ENCODE measurements around the gene COL6A1. TPM values are rescaled to one million over a fixed set of nuclear protein-coding genes. Genes with fewer than 3 reads are reported as not detected.

Gene COL6A1
- total RNA-seq, 2 experiments from 2014 or later, result not detected

DNA sequence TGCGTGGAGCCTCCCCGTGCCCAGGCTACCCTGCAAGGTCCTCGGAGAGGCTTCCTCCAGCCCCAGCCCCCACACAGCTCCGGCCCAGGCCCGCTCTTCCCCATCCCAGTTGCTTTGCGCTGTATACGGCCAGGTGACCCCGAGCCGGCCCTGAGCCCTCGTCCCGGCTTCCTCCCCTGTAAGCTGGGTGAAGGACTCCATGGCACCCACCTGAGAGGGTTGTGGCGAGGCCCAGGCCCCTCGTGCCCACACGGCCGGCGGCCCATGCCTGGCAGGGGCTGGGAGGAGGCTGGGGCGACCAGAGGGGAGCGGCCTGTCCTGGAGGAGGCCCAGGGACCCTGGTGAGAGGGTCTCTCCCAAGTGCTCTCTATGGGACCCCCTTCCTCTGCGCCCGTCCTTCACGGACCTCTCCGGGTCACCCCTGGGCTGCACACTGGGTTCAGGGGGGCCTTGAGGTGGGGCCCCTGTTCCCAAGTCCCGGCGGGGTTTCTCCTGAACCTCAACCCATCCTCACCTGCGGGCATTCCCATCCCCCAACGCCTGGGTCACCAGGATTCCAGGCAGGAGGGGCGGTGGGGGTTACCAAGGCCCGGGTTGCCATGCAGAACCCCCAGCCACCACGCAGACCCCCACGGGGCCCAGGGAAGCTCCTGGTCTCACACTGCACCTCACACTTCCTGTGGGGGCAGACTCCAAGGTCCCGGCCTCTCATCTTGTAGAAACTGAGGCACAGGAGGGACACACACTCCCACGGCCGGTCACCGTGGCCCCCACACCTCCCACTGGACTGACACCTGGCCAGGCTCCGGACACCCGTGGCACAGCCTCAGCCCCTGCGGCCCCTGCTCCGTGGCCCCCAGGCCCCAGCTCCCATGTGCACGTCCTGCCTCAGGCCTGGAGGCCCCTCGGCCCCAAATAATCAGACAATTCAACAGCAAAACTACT, 25.2 kb downstream of the COL6A1 start:
- CTCF ChIA-PET (ENCODE audit: unreplicated experiment), result no interaction called here
- no TSS peak for BruUV-seq (replicated peaks)
- H3K9me3 ChIP-seq (ENCODE audit: low read length), result no peaks in the 10 kb centered on the region

GRCh38 chr21:46007492-46007868, 25.9 kb downstream of the COL6A1 start:
- Histone ChIP-seq H3K36me3 (ENCODE audit: insufficient read depth, low read length) (no peaks in the 10 kb centered on the region), H3K79me2 (ENCODE audit: insufficient read depth, low read depth, low read length) (no peaks in the 10 kb centered on the region), H2AFZ (ENCODE audit: low read length) (no peak overlapping the region), H3K9me3 (ENCODE audit: low read length) (no peaks in the 10 kb centered on the region), H4K20me1 (ENCODE audit: insufficient read depth, low read length) (no peaks in the 10 kb centered on the region), H3K4me2 (ENCODE audit: low read length) (no peak overlapping the region), H3K4me3 (ENCODE audit: low read depth, low read length, poor library complexity, severe bottlenecking) (no peak overlapping the region), H3K27ac (ENCODE audit: low read depth, low read length, poor library complexity, severe bottlenecking) (no peak overlapping the region), H3K9me2 (ENCODE audit: insufficient read depth, low read length) (no peaks in the 10 kb centered on the region), H3K4me1 (ENCODE audit: insufficient read depth, low read length, poor library complexity, severe bottlenecking) (no peaks in the 10 kb centered on the region)
- TF ChIP-seq, protein P1, sequence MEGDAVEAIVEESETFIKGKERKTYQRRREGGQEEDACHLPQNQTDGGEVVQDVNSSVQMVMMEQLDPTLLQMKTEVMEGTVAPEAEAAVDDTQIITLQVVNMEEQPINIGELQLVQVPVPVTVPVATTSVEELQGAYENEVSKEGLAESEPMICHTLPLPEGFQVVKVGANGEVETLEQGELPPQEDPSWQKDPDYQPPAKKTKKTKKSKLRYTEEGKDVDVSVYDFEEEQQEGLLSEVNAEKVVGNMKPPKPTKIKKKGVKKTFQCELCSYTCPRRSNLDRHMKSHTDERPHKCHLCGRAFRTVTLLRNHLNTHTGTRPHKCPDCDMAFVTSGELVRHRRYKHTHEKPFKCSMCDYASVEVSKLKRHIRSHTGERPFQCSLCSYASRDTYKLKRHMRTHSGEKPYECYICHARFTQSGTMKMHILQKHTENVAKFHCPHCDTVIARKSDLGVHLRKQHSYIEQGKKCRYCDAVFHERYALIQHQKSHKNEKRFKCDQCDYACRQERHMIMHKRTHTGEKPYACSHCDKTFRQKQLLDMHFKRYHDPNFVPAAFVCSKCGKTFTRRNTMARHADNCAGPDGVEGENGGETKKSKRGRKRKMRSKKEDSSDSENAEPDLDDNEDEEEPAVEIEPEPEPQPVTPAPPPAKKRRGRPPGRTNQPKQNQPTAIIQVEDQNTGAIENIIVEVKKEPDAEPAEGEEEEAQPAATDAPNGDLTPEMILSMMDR (conservative IDR thresholded peaks at IDR 0.05; ENCODE audit: low read length), result no peak
- TF ChIP-seq EZH2phosphoT487 (IDR thresholded peaks at IDR 0.05; ENCODE audit: borderline replicate concordance, low read depth, low read length), result no peak
- CTCF ChIA-PET (ENCODE audit: unreplicated experiment), result no interaction called here
- BruUV-seq (replicated peaks), result no TSS peak
- intact Hi-C loops (cut with micrococcal nuclease; ENCODE audit: unreplicated experiment), result no loop called here
- no peak for DNase-seq (ENCODE audit: low spot score)
- POLR2A ChIA-PET, result no interaction called here

More for the DNA sequence above, 25.2 kb downstream of the COL6A1 start:
- no peaks in the 10 kb centered on the region for H3K4me1 ChIP-seq (ENCODE audit: insufficient read depth, low read length, poor library complexity, severe bottlenecking)
- no peak overlapping the region for H3K4me3 ChIP-seq (ENCODE audit: low read depth, low read length, poor library complexity, severe bottlenecking)
- POLR2A ChIA-PET, result no interaction called here
- H3K27ac ChIP-seq (ENCODE audit: low read depth, low read length, poor library complexity, severe bottlenecking), result no peak overlapping the region
- no peaks in the 10 kb centered on the region for H4K20me1 ChIP-seq (ENCODE audit: insufficient read depth, low read length)
- no peak overlapping the region for H3K4me2 ChIP-seq (ENCODE audit: low read length)
- TF ChIP-seq, protein P1 (conservative IDR thresholded peaks at IDR 0.05; ENCODE audit: low read length), result no peak
- no peak for TF ChIP-seq EZH2phosphoT487 (IDR thresholded peaks at IDR 0.05; ENCODE audit: borderline replicate concordance, low read depth, low read length)
- H3K9me2 ChIP-seq (ENCODE audit: insufficient read depth, low read length), result no peaks in the 10 kb centered on the region
- no peak overlapping the region for H2AFZ ChIP-seq (ENCODE audit: low read length)
- no peaks in the 10 kb centered on the region for H3K36me3 ChIP-seq (ENCODE audit: insufficient read depth, low read length)
- no peaks in the 10 kb centered on the region for H3K79me2 ChIP-seq (ENCODE audit: insufficient read depth, low read depth, low read length)
- intact Hi-C loops (cut with micrococcal nuclease; ENCODE audit: unreplicated experiment), result no loop called here
- DNase-seq (ENCODE audit: low spot score), result no peak
